GM12878 (cell line): ENCODE data around the gene EFCC1. TPM values are rescaled to one million over a fixed set of nuclear protein-coding genes. Genes with fewer than 3 reads are reported as not detected.

Experiments used
- ATAC-seq: fragments of 200-7000 bp; cut with Tn5 transposase; 3 replicates; pipeline ENCODE4 v1.9.1; 2020; ENCODE audit warnings: mild to moderate bottlenecking, moderate library complexity
- BruUV-seq: library from RNA; stranded (reverse); fragments of 400-500 nt; replicated peaks from 2 replicates; lab custom pipeline; 2021; lab: Mats Ljungman, UMichigan
- CTCF ChIA-PET: fragments of 300-600 bp; sonication (Branson Sonifier 250); formaldehyde crosslinking; extraction: SDS; loops from one replicate; lab custom pipeline; 2021; ENCODE audit warnings: inconsistent platforms; lab: Yijun Ruan, JAX
- POLR2A ChIA-PET: fragments of 350-600 bp; formaldehyde crosslinking; extraction: SDS; loops from one replicate; lab custom pipeline; 2021; ENCODE audit warnings: inconsistent platforms; lab: Charles Lee
- RAD21 ChIA-PET: fragments of 300-600 bp; sonication (Branson Sonifier 250); formaldehyde crosslinking; loops from one replicate; lab custom pipeline; 2023; ENCODE audit warnings: antibody characterized with exemption; ENCODE audit not compliant: unreplicated experiment; lab: Charles Lee
- SMC1A ChIA-PET: fragments of 300-600 bp; sonication (Branson Sonifier 250); formaldehyde crosslinking; loops from one replicate; lab custom pipeline; 2023; ENCODE audit not compliant: unreplicated experiment, uncharacterized antibody; lab: Charles Lee
- DNase-seq: peaks from one replicate; pipeline ENCODE4 v3.0.0-alpha.2; 2011; ENCODE audit warnings: low read depth, low spot score
- FAIRE-seq: peaks from 3 replicates; lab custom pipeline; 2011; peaks lifted over from hg19 to GRCh38; lab: Jason Lieb, UNC
- H2AFZ ChIP-seq: 2 replicates; pipeline ENCODE4 v1.6.0; 2011; ENCODE audit warnings: low read depth, low read length, control low read depth; ENCODE audit not compliant: control insufficient read depth
- H3K27ac ChIP-seq: 2 replicates; pipeline ENCODE4 v1.5.1; 2011; ENCODE audit warnings: control low read depth; ENCODE audit not compliant: control insufficient read depth, insufficient read depth
- H3K27me3 ChIP-seq, 2 experiments: replicated peaks in 1 of 2; 2 replicates each; pipeline versions ENCODE4 v1.6.0 to v1.6.1; 2011; ENCODE audit warnings: low read length in 1 of 2; ENCODE audit not compliant: control insufficient read depth in 2 of 2, insufficient read depth in 2 of 2
- H3K36me3 ChIP-seq, 2 experiments: 2 replicates each; pipeline ENCODE4 v1.5.1; 2011; ENCODE audit warnings: low read length in 1 of 2; ENCODE audit not compliant: control insufficient read depth in 2 of 2, insufficient read depth in 2 of 2
- H3K4me1 ChIP-seq: 2 replicates; pipeline ENCODE4 v1.6.1; 2011; ENCODE audit warnings: mild to moderate bottlenecking, low read length, moderate library complexity, mixed read lengths; ENCODE audit not compliant: control insufficient read depth, insufficient read depth
- H3K4me2 ChIP-seq: 2 replicates; pipeline ENCODE4 v1.6.0; 2011; ENCODE audit warnings: control low read depth; ENCODE audit not compliant: control insufficient read depth, insufficient read depth
- H3K4me3 ChIP-seq: fragments of 200-600 bp; sonication (generic); 2 replicates; pipeline ENCODE4 v1.5.1; 2016
- H3K79me2 ChIP-seq: 2 replicates; pipeline ENCODE4 v1.6.0; 2011; ENCODE audit warnings: low read length; ENCODE audit not compliant: control insufficient read depth, insufficient read depth
- H3K9ac ChIP-seq: 2 replicates; pipeline ENCODE4 v1.8.0; 2011; ENCODE audit warnings: low read length, control low read depth, mixed read lengths; ENCODE audit not compliant: control insufficient read depth, insufficient read depth
- H3K9me3 ChIP-seq: replicated peaks from 3 replicates; pipeline ENCODE4 v1.5.1; 2011; ENCODE audit warnings: mild to moderate bottlenecking, low read length; ENCODE audit not compliant: control insufficient read depth, insufficient read depth
- H4K20me1 ChIP-seq: 2 replicates; pipeline ENCODE4 v1.6.0; 2011; ENCODE audit not compliant: control insufficient read depth, insufficient read depth
- ATF7 ChIP-seq: fragments of 450-650 bp; IDR thresholded peaks from 2 replicates; pipeline ENCODE4 v1.6.1; 2016; ENCODE audit warnings: low read depth, mild to moderate bottlenecking
- BACH1 ChIP-seq: fragments of 450-650 bp; IDR thresholded peaks from 2 replicates; pipeline ENCODE4 v1.6.1; 2017; ENCODE audit warnings: mild to moderate bottlenecking, borderline replicate concordance
- BHLHE40 ChIP-seq, 2 experiments: fragments of 450-650 bp in 1 of 2; IDR thresholded peaks; 2 replicates each; pipeline ENCODE4 v1.6.1; 2011 to 2017; ENCODE audit warnings: low read depth in 2 of 2, borderline replicate concordance in 1 of 2, improper control_type of control experiment in 1 of 2, low read length in 1 of 2, mild to moderate bottlenecking in 1 of 2
- CBFB ChIP-seq: IDR thresholded peaks from 2 replicates; pipeline ENCODE4 v1.6.1; 2016; ENCODE audit warnings: antibody characterized with exemption, low read depth
- CBX3 ChIP-seq: fragments of 200-600 bp; sonication (generic); IDR thresholded peaks from 2 replicates; pipeline ENCODE4 v1.6.1; 2016; ENCODE audit warnings: low read depth, borderline replicate concordance
- CHD1 ChIP-seq: IDR thresholded peaks from 2 replicates; pipeline ENCODE4 v1.6.1; 2012; ENCODE audit warnings: low read depth, low read length, improper control_type of control experiment
- GABPA ChIP-seq: IDR thresholded peaks from 2 replicates; pipeline ENCODE4 v1.6.1; 2014; ENCODE audit warnings: antibody characterized with exemption, low read depth, mild to moderate bottlenecking, inconsistent platforms
- NR2C2 ChIP-seq: IDR thresholded peaks from 2 replicates; pipeline ENCODE4 v1.6.1; 2011; ENCODE audit warnings: borderline replicate concordance, low read depth; ENCODE audit not compliant: control insufficient read depth, insufficient read length
- RAD51 ChIP-seq: fragments of 450-650 bp; IDR thresholded peaks from 2 replicates; pipeline ENCODE4 v1.6.1; 2016; ENCODE audit warnings: moderate library complexity, mild to moderate bottlenecking, inconsistent platforms
- RFX5 ChIP-seq: IDR thresholded peaks from 2 replicates; pipeline ENCODE4 v1.6.1; 2011; ENCODE audit warnings: low read depth, low read length, improper control_type of control experiment
- RUNX3 ChIP-seq: IDR thresholded peaks from 2 replicates; pipeline ENCODE4 v1.6.1; 2012; ENCODE audit warnings: low read length, inconsistent platforms
- SMARCA5 ChIP-seq: fragments of 450-650 bp; IDR thresholded peaks from 2 replicates; pipeline ENCODE4 v1.6.1; 2017; ENCODE audit warnings: mild to moderate bottlenecking
- ZNF384 ChIP-seq: IDR thresholded peaks from 2 replicates; pipeline ENCODE4 v1.6.1; 2012; ENCODE audit warnings: low read depth, mild to moderate bottlenecking, low read length, improper control_type of control experiment, borderline replicate concordance
- ZNF622 ChIP-seq: fragments of 450-650 bp; IDR thresholded peaks from 2 replicates; pipeline ENCODE4 v1.6.1; 2017; ENCODE audit warnings: mild to moderate bottlenecking, inconsistent platforms
- WGBS: methylation state at CpG from one replicate; pipeline ENCODE4 v1.1.6; 2016; ENCODE audit warnings: low lambda C conversion rate; ENCODE audit not compliant: insufficient replicate concordance, insufficient coverage; ENCODE audit errors: missing lambda C conversion rate; 5-methylcytosine and 5-hydroxymethylcytosine counted together
- in situ Hi-C: fragments of 300-500 bp; cut with MboI; formaldehyde crosslinking; loops from 9 replicates; pipeline ENCODE4 v1.14.3; 2018; ENCODE audit warnings: mixed read lengths
- intact Hi-C: fragments of 100-400 bp; cut with micrococcal nuclease; formaldehyde crosslinking; loops from one replicate; pipeline ENCODE4 v1.14.2; 2022; ENCODE audit not compliant: unreplicated experiment
- polyA plus RNA-seq, 11 experiments: library from polyadenylated mRNA; depleted of rRNA in 4 of 11; unstranded in 6 of 11; stranded (reverse) in 5 of 11; fragments of >200 nt; fragmentation: Nextera tagmentation in 4 of 11; fragmentation: Illumina TruSeq in 1 of 11; extraction: Ambion mirVana in 4 of 11; extraction: Trizol in 1 of 11; gene quantifications; 1 replicate in 1 of 11; 2 replicates in 10 of 11; pipeline versions ENCODE4 v1.2.1 to v1.2.3, GENCODE V29; 2011 to 2016; ENCODE audit warnings: inconsistent platforms in 2 of 11, missing spikeins in 2 of 11, low read depth in 1 of 11
- total RNA-seq, 4 experiments: library from RNA; depleted of rRNA in 3 of 4; stranded (reverse); fragments of >200 nt in 3 of 4; fragmentation: Illumina TruSeq in 1 of 4; extraction: Trizol in 1 of 4; gene quantifications; 2 replicates each; pipeline versions ENCODE4 v1.2.1 to v1.2.3, GENCODE V29; 2013 to 2021
- TF ChIP-seq, protein P1 (sequence below): IDR thresholded peaks from 2 replicates; pipeline ENCODE4 v1.6.1; 2011; ENCODE audit warnings: low read depth, mild to moderate bottlenecking, low read length, moderate library complexity, borderline replicate concordance; ENCODE audit errors: extremely low read depth
- TF ChIP-seq, protein P2 (sequence below): fragments of 450-650 bp; IDR thresholded peaks from 2 replicates; pipeline ENCODE4 v1.6.1; 2016; ENCODE audit warnings: mild to moderate bottlenecking, moderate library complexity, borderline replicate concordance

Gene EFCC1
- total and polyA plus RNA-seq, 10 of the 15 experiments (the other 5 are each of a cell fraction or from before 2014, with no cell fraction given), result not detected

DNA sequence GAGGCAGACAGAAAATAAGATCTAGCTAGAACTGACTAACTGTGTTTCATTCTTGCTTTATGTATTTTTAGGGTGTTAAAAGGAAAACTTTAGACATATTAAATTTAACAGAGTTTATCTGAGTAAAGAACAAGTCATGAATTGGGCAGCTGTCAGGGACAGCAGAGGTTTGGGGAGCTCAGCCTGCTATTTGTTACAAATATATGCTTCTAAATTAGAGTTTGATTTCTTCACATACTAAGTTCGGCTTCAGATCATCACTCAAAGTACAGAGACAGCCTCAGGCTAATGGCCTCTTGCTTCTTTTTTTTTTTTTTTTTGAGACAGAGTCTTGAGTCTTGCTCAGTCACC is 21.9 kb downstream of the EFCC1 start:
- no peaks in the 10 kb centered on the region for H3K9me3 ChIP-seq
- H4K20me1 ChIP-seq, result no peaks in the 10 kb centered on the region
- H3K4me3 ChIP-seq, result no peak overlapping the region
- H3K9ac ChIP-seq, result no peak overlapping the region
- ChIA-PET RAD21 (no interaction called here), POLR2A (interaction anchor here (0.6 kb wide), 1 partner anchor 326 kb away, joined by 3 read pairs; no protein-coding TSS in a partner anchor), SMC1A (interaction anchor here (0.9 to 1.9 kb wide), 2 partner anchors 30 to 224 kb away, joined by 3 to 4 read pairs; no protein-coding TSS in a partner anchor), CTCF (interaction anchor here (1.2 kb wide), 1 partner anchor 53 kb away, joined by 5 read pairs; no protein-coding TSS in a partner anchor)
- TF ChIP-seq CHD1, result no peak
- no peak for TF ChIP-seq RUNX3
- TF ChIP-seq ZNF384, result no peak
- no peak for TF ChIP-seq SMARCA5
- no peak for TF ChIP-seq CBFB
- no peak for TF ChIP-seq ATF7
- no peak for TF ChIP-seq BACH1
- no peak for TF ChIP-seq BHLHE40 (IDR thresholded peaks at IDR 0.05; ENCODE audit: borderline replicate concordance in 1 of 2, low read depth in 2 of 2, low read length in 1 of 2)
- TF ChIP-seq, protein P1, sequence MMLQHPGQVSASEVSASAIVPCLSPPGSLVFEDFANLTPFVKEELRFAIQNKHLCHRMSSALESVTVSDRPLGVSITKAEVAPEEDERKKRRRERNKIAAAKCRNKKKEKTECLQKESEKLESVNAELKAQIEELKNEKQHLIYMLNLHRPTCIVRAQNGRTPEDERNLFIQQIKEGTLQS, result no peak
- TF ChIP-seq NR2C2, result no peak
- TF ChIP-seq GABPA, result no peak
- TF ChIP-seq CBX3, result no peak
- no peak for TF ChIP-seq RAD51
- no peak for TF ChIP-seq RFX5
- TF ChIP-seq ZNF622, result no peak
- TF ChIP-seq, protein P2, sequence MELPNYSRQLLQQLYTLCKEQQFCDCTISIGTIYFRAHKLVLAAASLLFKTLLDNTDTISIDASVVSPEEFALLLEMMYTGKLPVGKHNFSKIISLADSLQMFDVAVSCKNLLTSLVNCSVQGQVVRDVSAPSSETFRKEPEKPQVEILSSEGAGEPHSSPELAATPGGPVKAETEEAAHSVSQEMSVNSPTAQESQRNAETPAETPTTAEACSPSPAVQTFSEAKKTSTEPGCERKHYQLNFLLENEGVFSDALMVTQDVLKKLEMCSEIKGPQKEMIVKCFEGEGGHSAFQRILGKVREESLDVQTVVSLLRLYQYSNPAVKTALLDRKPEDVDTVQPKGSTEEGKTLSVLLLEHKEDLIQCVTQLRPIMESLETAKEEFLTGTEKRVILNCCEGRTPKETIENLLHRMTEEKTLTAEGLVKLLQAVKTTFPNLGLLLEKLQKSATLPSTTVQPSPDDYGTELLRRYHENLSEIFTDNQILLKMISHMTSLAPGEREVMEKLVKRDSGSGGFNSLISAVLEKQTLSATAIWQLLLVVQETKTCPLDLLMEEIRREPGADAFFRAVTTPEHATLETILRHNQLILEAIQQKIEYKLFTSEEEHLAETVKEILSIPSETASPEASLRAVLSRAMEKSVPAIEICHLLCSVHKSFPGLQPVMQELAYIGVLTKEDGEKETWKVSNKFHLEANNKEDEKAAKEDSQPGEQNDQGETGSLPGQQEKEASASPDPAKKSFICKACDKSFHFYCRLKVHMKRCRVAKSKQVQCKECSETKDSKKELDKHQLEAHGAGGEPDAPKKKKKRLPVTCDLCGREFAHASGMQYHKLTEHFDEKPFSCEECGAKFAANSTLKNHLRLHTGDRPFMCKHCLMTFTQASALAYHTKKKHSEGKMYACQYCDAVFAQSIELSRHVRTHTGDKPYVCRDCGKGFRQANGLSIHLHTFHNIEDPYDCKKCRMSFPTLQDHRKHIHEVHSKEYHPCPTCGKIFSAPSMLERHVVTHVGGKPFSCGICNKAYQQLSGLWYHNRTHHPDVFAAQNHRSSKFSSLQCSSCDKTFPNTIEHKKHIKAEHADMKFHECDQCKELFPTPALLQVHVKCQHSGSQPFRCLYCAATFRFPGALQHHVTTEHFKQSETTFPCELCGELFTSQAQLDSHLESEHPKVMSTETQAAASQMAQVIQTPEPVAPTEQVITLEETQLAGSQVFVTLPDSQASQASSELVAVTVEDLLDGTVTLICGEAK, result no peak
- H3K36me3 ChIP-seq, result no peaks in the 10 kb centered on the region
- BruUV-seq, result no TSS peak
- H3K79me2 ChIP-seq, result no peaks in the 10 kb centered on the region
- WGBS, result 59% methylated on average over 1 of the region's 1 CpG
- FAIRE-seq, result no peak
- no peak overlapping the region for H2AFZ ChIP-seq
- in situ Hi-C loops, result no loop called here
- ATAC-seq, result no peak
- H3K27ac ChIP-seq, result no peak overlapping the region
- H3K4me2 ChIP-seq, result no peak overlapping the region
- H3K4me1 ChIP-seq, result peaks cover 5% of the 10 kb centered on the region
- peaks cover 0 to 4% of the 10 kb centered on the region in 2 experiments; a peak in 1 of 4 replicates for H3K27me3 ChIP-seq
- DNase-seq, result no peak
- intact Hi-C loops, result no loop called here
